Stimulated activated CD8-positive, alpha-beta memory T cell treated with anti-CD3 and anti-CD28 coated beads, Interleukin-12 subunit alpha, Interleukin-12 subunit beta, amount 100 ng/mL, for 24 hours (primary cell): Measurements from ENCODE around the gene WFDC11.

Source experiments
- DNase-seq: peaks from one replicate; pipeline ENCODE4 v3.0.0-alpha.2; 2020; ENCODE audit errors: extremely low read depth

Gene WFDC11

GRCh38 chr20:45626540-45626939 lies 43.5 kb downstream of the WFDC11 start:
- DNase-seq, result no peak

GRCh38 chr20:45621593-45621992 lies 48.4 kb downstream of the WFDC11 start:
- no peak for DNase-seq

DNA sequence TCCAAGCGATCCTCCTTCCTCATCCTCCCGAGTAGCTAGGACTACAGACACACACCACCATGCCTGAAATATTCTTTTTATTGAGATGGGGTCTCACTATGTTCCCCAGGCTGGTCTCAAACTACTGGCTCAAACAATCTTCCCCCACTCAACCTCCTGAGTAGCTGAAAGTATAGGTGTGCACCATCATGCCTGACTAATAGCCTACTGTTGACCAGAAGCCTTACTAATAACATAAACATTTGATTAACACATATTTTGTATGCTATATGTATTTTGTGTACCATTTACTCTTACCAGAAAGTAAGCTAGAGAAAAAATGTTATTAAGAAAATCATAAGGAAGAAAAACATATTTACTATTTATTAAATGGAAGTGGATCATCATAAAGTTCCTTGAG lies 52.4 kb downstream of the WFDC11 start:
- no peak for DNase-seq

DNA sequence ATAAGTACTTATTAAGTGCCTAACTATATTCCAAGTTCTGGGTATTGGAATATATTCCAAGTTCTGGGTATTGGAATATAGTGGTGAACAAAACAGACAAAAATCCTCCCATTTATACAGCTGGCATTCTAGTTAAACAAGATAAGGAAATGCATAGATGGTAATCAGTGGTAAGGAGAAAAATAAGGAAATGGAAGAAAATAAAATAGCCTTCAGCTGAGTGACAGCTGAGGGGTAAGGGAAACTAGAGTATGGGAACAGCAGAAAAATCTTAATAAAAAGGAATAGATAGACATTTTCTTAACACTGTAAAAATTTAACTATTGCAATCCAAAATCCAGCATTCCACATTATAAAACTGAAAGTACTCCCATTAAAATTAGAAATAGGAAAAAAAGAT lies 57.7 kb downstream of the WFDC11 start:
- DNase-seq, result no peak

DNA sequence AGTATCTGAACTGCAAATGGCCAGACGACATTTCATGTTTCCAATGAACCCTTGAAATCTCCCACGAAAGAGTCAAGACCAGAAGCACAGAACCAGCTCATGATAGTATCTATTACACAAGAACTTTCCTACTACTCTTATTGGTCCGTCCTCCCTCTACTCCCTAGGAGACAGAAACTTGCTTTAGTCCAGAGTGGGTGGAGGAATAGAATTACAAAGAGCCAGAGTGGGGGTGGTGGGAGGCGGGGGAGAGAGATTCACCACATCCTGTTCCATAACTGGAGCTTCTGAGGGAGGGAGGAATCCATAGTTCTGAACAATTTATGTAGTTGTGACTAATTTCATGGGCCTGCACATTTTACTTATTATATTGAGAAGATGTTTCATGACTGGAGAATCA lies 59.0 kb downstream of the WFDC11 start:
- peak; percentile 8 for DNase-seq

GRCh38 chr20:45607810-45608209 lies 62.2 kb downstream of the WFDC11 start:
- no peak for DNase-seq
